Lung (tissue), 12 donors: Measurements from ENCODE around the gene FRMD3. TPM values are rescaled to one million over a fixed set of nuclear protein-coding genes. Genes with fewer than 3 reads are reported as not detected.
A peak's percentile ranks its signal among the peaks of the same experiment; 100 is the strongest.

Experiments
- ATAC-seq: fragments of 200-7000 bp; cut with Tn5 transposase; one replicate; pipeline ENCODE4 v1.9.1; 2020; ENCODE audit warnings: moderate number of reproducible peaks; ENCODE audit not compliant: insufficient read depth, low FRiP score
- DNase-seq, 3 donors: peaks; one replicate each; pipeline ENCODE4 v3.0.0-alpha.2; 2013 to 2017
- H3K27ac ChIP-seq, 2 donors: one replicate each; pipeline ENCODE4 v1.5.1; 2013; ENCODE audit warnings: mild to moderate bottlenecking in 2 of 2, moderate library complexity in 2 of 2, control low read depth in 1 of 2, inconsistent platforms in 1 of 2, low read depth in 1 of 2, low read length in 1 of 2
- H3K27me3 ChIP-seq, 3 donors: one replicate each; pipeline ENCODE4 v1.5.1; 2013; ENCODE audit warnings: low read length in 2 of 3; ENCODE audit not compliant: control insufficient read depth in 3 of 3, insufficient read depth in 3 of 3
- H3K36me3 ChIP-seq, 4 donors: one replicate each; pipeline ENCODE4 v1.5.1; 2013; ENCODE audit warnings: low read length in 4 of 4, mild to moderate bottlenecking in 1 of 4, moderate library complexity in 1 of 4; ENCODE audit not compliant: control insufficient read depth in 4 of 4, insufficient read depth in 4 of 4
- H3K4me1 ChIP-seq, 5 donors: one replicate each; pipeline ENCODE4 v1.5.1; 2013; ENCODE audit warnings: low read length in 5 of 5, mild to moderate bottlenecking in 2 of 5, moderate library complexity in 1 of 5; ENCODE audit not compliant: control insufficient read depth in 5 of 5, insufficient read depth in 5 of 5
- H3K4me3 ChIP-seq: one replicate; pipeline ENCODE4 v1.5.1; 2013; ENCODE audit warnings: mild to moderate bottlenecking, control low read depth, moderate library complexity
- H3K9ac ChIP-seq, 2 donors: one replicate each; pipeline ENCODE4 v1.5.1; 2013; ENCODE audit warnings: low read length in 2 of 2, control low read depth in 1 of 2; ENCODE audit not compliant: insufficient read depth in 1 of 2
- H3K9me3 ChIP-seq, 4 donors: one replicate each; pipeline ENCODE4 v1.5.1; 2013; ENCODE audit warnings: low read length in 3 of 4, mild to moderate bottlenecking in 1 of 4, moderate library complexity in 1 of 4; ENCODE audit not compliant: control insufficient read depth in 4 of 4, insufficient read depth in 3 of 4
- CTCF ChIP-seq: IDR thresholded peaks from 2 replicates; pipeline ENCODE4 v1.5.1; 2012; ENCODE audit warnings: mild to moderate bottlenecking; ENCODE audit errors: control extremely low read depth, extremely low read depth
- WGBS, 2 donors: extraction: QIAGEN DNeasy Blood & Tissue Kit; methylation state at CpG; one replicate each; pipeline ENCODE4 v1.1.7; 2013; 5-methylcytosine and 5-hydroxymethylcytosine counted together
- polyA plus RNA-seq, 2 donors: library from polyadenylated mRNA; stranded (reverse); fragments of 200-250 nt; gene quantifications; one replicate each; pipeline ENCODE4 v1.2.1, GENCODE V29; 2013
- total RNA-seq, 2 donors: library from RNA; depleted of rRNA in 1 of 2; stranded (reverse); fragments of >200 nt in 1 of 2; gene quantifications; one replicate each; pipeline ENCODE4 v1.2.1, GENCODE V29; 2014 to 2021
- donor health status: control.
- donor health status: control.
- donor health status: Bipolar disorder and iron deficiency.
- donor health status: healthy.
- donor health status: DM: yes; HTN: yes; CAD: no.

The FRMD3 gene
- total and polyA plus RNA-seq, 4 donors, result 0.75 to 3.2 (median 1.6) TPM

- 79 to 83% methylated on average over 4 of the region's 4 CpGs for WGBS, 2 donors
- no peaks in the 10 kb centered on the region for H3K36me3 ChIP-seq
- H3K27ac ChIP-seq, result no peak overlapping the region
- peaks cover 0 to 11% (median 0%) of the 10 kb centered on the region in 5 donors for H3K4me1 ChIP-seq
- DNase-seq, result no peak
- no peak overlapping the region for H3K4me3 ChIP-seq
- H3K9me3 ChIP-seq, result no peaks in the 10 kb centered on the region
- ATAC-seq, result no peak
- H3K9ac ChIP-seq, result no peak overlapping the region
- no peaks in the 10 kb centered on the region for H3K27me3 ChIP-seq
- no peak for TF ChIP-seq CTCF
These were observed 86.9 kb downstream of the FRMD3 start for GRCh38 chr9:83451308-83451707.

GRCh38 chr9:83449983-83450382, 88.2 kb downstream of the FRMD3 start:
- WGBS, 2 donors, result 59 to 72% methylated on average over 6 of the region's 6 CpGs
- Histone ChIP-seq H3K36me3 (no peaks in the 10 kb centered on the region), H3K4me1 (peaks cover 0 to 11% (median 0%) of the 10 kb centered on the region in 5 donors), H3K27me3 (no peaks in the 10 kb centered on the region), H3K4me3 (no peak overlapping the region), H3K27ac (no peak overlapping the region), H3K9ac (no peak overlapping the region), H3K9me3 (no peaks in the 10 kb centered on the region)
- ATAC-seq (no peak), DNase-seq (no peak)
- TF ChIP-seq CTCF, result no peak

DNA sequence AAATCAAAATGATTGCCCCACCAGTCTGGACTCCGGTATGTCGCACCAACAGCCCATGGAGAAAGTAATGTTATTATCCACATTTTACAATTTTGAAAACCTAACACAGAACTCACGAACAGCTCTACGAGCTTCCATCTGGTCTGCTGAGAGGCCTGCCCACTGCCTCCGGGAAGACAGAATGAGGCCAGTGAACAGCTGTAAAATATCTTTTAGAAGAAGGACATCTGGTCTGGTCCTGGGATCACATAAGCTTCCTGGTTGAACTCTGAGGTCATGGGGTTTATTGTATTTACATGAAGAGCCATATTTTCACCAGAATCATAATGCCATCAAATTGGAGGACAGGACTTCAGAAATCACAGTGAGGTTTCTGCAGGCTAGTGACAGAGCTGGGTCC, 89.0 kb downstream of the FRMD3 start:
- no peak overlapping the region for H3K9ac ChIP-seq
- H3K36me3 ChIP-seq, result no peaks in the 10 kb centered on the region
- DNase-seq (no peak), ATAC-seq (no peak)
- H3K9me3 ChIP-seq, result no peaks in the 10 kb centered on the region
- peaks cover 0 to 11% (median 0%) of the 10 kb centered on the region in 5 donors for H3K4me1 ChIP-seq
- TF ChIP-seq CTCF, result no peak
- no peak overlapping the region for H3K4me3 ChIP-seq
- no peaks in the 10 kb centered on the region for H3K27me3 ChIP-seq
- H3K27ac ChIP-seq, result peak overlapping the region in 1 of 2 donors; percentile 43
- 81 to 84% methylated on average over 5 of the region's 5 CpGs for WGBS, 2 donors

DNA sequence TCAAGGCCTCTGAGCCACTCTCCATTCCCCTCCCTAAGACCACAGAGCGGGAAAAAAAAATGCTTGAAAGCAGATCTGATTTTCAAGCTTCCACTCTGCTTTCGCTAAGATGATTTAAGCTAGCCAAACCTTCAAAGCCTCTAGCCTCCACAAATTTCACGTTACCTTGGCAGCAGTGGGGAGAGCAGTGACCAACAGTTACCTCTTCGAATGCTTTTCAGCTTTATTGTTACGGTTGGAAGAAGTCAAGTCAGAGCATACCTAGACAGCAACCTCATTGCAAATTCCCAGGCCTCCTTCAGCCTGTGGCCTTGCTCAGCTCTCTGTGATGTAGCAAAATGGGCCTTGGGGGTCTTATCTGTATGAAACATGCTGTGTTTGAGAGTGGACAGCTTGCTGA, 89.6 kb downstream of the FRMD3 start:
- H3K36me3 ChIP-seq, result no peaks in the 10 kb centered on the region
- no peak for TF ChIP-seq CTCF
- ATAC-seq (no peak), DNase-seq (no peak)
- no peak overlapping the region for H3K9ac ChIP-seq
- H3K4me3 ChIP-seq, result no peak overlapping the region
- peaks cover 0 to 11% (median 0%) of the 10 kb centered on the region in 5 donors for H3K4me1 ChIP-seq
- no peaks in the 10 kb centered on the region for H3K9me3 ChIP-seq
- 92 to 97% methylated on average over 5 of the region's 5 CpGs for WGBS, 2 donors
- no peaks in the 10 kb centered on the region for H3K27me3 ChIP-seq
- H3K27ac ChIP-seq, result peak overlapping the region in 1 of 2 donors; percentile 43
